ENCODE results near the gene CCDC85C. TPM values are rescaled to one million over a fixed set of nuclear protein-coding genes. Genes with fewer than 3 reads are reported as not detected.
A peak's percentile ranks its signal among the peaks of the same experiment; 100 is the strongest.

CCDC85C gene
- total and polyA plus RNA-seq, 2 of the 8 experiments (the other 6 are each of a cell fraction or from before 2014, with no cell fraction given): 16.8 to 35.8 TPM

GRCh38 chr14:99550387-99550992 lies 53.5 kb downstream of the CCDC85C start:
- ChIA-PET POLR2A (ENCODE audit: partially characterized antibody) (no interaction called here), CTCF (ENCODE audit: partially characterized antibody) (interaction anchor here (0.6 to 2.0 kb wide), 7 partner anchors 9 to 78 kb away, joined by 3 to 6 read pairs (median 3); no protein-coding TSS in a partner anchor)
- FAIRE-seq (no peak), DNase-seq (ENCODE audit: low read depth in 1 of 2, low spot score in 2 of 2) (no peak)
- H3K27ac ChIP-seq (ENCODE audit: low read depth, low read length): no peak overlapping the region
- H3K79me2 ChIP-seq (ENCODE audit: control insufficient read depth in 1 of 2, insufficient read depth in 2 of 2, low read length in 2 of 2): peaks cover 0 to 49% of the 10 kb centered on the region in 2 experiments; a peak in 2 of 4 replicates
- H3K27me3 ChIP-seq (replicated peaks in 1 of 4; ENCODE audit: control insufficient read depth in 3 of 4, extremely low read depth in 1 of 4, insufficient read depth in 3 of 4, low read length in 3 of 4): no peaks in the 10 kb centered on the region
- H3K9ac ChIP-seq (replicated peaks in 1 of 4; ENCODE audit: extremely low read depth in 1 of 4, low read depth in 3 of 4, low read length in 3 of 4): no peak overlapping the region
- no peaks in the 10 kb centered on the region for H3K36me3 ChIP-seq (ENCODE audit: control insufficient read depth in 2 of 4, insufficient read depth in 4 of 4, low read length in 3 of 4)
- no peak overlapping the region for H2BK120ac ChIP-seq (replicated peaks; ENCODE audit: low read depth, low read length)
- peaks cover 3 to 18% of the 10 kb centered on the region in 2 experiments for H4K20me1 ChIP-seq (replicated peaks in 1 of 2; ENCODE audit: control insufficient read depth in 1 of 2, insufficient read depth in 2 of 2, low read length in 2 of 2)
- H2BK12ac ChIP-seq (ENCODE audit: low read depth, low read length): no peak overlapping the region; the same call in 1 of the 2 replicates
- no peak overlapping the region for H4K91ac ChIP-seq (replicated peaks; ENCODE audit: insufficient read length, low read length)
- H3K79me1 ChIP-seq (ENCODE audit: low read depth, low read length): peaks cover 31% of the 10 kb centered on the region
- no peak overlapping the region for H3K4me3 ChIP-seq (ENCODE audit: extremely low read depth in 1 of 4, insufficient read depth in 2 of 4, low read depth in 3 of 4, low read length in 4 of 4)
- 0 out of 2 replicates have a peak overlapping the region, but pooled peaks have one; percentile 36 for H2BK15ac ChIP-seq (ENCODE audit: low read length)
- peaks cover 4 to 20% (median 12%) of the 10 kb centered on the region in 4 experiments; a peak in 6 of 7 replicates for H3K4me1 ChIP-seq (replicated peaks in 1 of 4; ENCODE audit: control insufficient read depth in 3 of 4, insufficient read depth in 4 of 4, low read length in 3 of 4)
- no peak overlapping the region; the same call in 1 of the 2 replicates for H3K18ac ChIP-seq (ENCODE audit: extremely low read depth, low read length)
- no peak overlapping the region for H3K14ac ChIP-seq (ENCODE audit: insufficient read length)
- H4K8ac ChIP-seq (ENCODE audit: extremely low read depth, insufficient read depth, low read length): no peak overlapping the region
- no peak overlapping the region for H2BK20ac ChIP-seq (ENCODE audit: low read length)
- no peak overlapping the region for H4K5ac ChIP-seq (ENCODE audit: insufficient read length, low read depth, low read length)
- H3K4me2 ChIP-seq (ENCODE audit: insufficient read depth in 1 of 2, low read depth in 2 of 2, low read length in 2 of 2): no peak overlapping the region
- no peak overlapping the region for H3K4ac ChIP-seq (replicated peaks; ENCODE audit: insufficient read length, low read depth, low read length)
- peaks cover 2% of the 10 kb centered on the region; the same call in 1 of the 2 replicates for H3K23me2 ChIP-seq (ENCODE audit: low read depth, low read length)
- no peak overlapping the region for H2BK5ac ChIP-seq (ENCODE audit: low read depth, low read length)
- no peak overlapping the region for H3K56ac ChIP-seq (replicated peaks; ENCODE audit: insufficient read length, low read depth, low read length)
- no peak overlapping the region for H2AFZ ChIP-seq (ENCODE audit: low read length)
- no peak overlapping the region for H3K23ac ChIP-seq (ENCODE audit: insufficient read length)
- H2AK5ac ChIP-seq (ENCODE audit: low read depth, low read length): peak overlapping the region; percentile 88; the same call in 1 of the 2 replicates
- no peaks in the 10 kb centered on the region for H3K9me3 ChIP-seq (ENCODE audit: insufficient read depth in 2 of 2, low read depth in 1 of 2, low read length in 1 of 2)
- WGBS, 2 experiments (ENCODE audit: extremely low coverage in 1 of 2, insufficient coverage in 1 of 2, insufficient read length in 1 of 2, insufficient replicate concordance in 2 of 2, low coverage in 1 of 2, low lambda C conversion rate in 2 of 2, missing lambda C conversion rate in 1 of 2): 84% methylated on average over 11 of the region's 11 CpGs; no CpG with 5 or more reads in 1 of the 2 experiments
- TF ChIP-seq TBP (IDR thresholded peaks at IDR 0.05; ENCODE audit: low read depth, low read length): no peak
- TF ChIP-seq CEBPB (IDR thresholded peaks at IDR 0.05; ENCODE audit: low read depth, low read length): no peak
- TF ChIP-seq TAF1 (IDR thresholded peaks at IDR 0.05; ENCODE audit: low read depth, low read length): no peak
- no peak for TF ChIP-seq EZH2 (IDR thresholded peaks at IDR 0.05; ENCODE audit: low read depth, low read length, severe bottlenecking)
- no peak for TF ChIP-seq JUN (IDR thresholded peaks at IDR 0.05; ENCODE audit: low read depth, low read length)
- no peak for TF ChIP-seq SRF (IDR thresholded peaks at IDR 0.05; ENCODE audit: low read depth, low read length)
- no peak for TF ChIP-seq RXRA (IDR thresholded peaks at IDR 0.05; ENCODE audit: insufficient read depth, low read depth, low read length)
- no peak for TF ChIP-seq BACH1 (IDR thresholded peaks at IDR 0.05; ENCODE audit: low read length)
- TF ChIP-seq BCL11A (IDR thresholded peaks at IDR 0.05; ENCODE audit: low read depth in 2 of 2, low read length in 2 of 2): no peak
- no peak for TF ChIP-seq SP4 (IDR thresholded peaks at IDR 0.05; ENCODE audit: low read length)
- no peak for TF ChIP-seq KDM4A (IDR thresholded peaks at IDR 0.05; ENCODE audit: low read depth, low read length, severe bottlenecking)
- no peak for TF ChIP-seq CHD2 (IDR thresholded peaks at IDR 0.05; ENCODE audit: low read length)
- no peak for TF ChIP-seq RFX5 (IDR thresholded peaks at IDR 0.05; ENCODE audit: borderline replicate concordance, low read depth, low read length)
- no peak for TF ChIP-seq BRCA1 (IDR thresholded peaks at IDR 0.05; ENCODE audit: low read depth, low read length)
- no peak for TF ChIP-seq TEAD4 (IDR thresholded peaks at IDR 0.05; ENCODE audit: low read depth, low read length)

All from H1 (cell line).